GM13977 (cell line): ENCODE measurements around the gene BNIPL.

Experiments used
- DNase-seq: peaks from one replicate; pipeline ENCODE4 v3.0.0; 2012; ENCODE audit warnings: low spot score
- CTCF ChIP-seq: IDR thresholded peaks from 2 replicates; pipeline ENCODE4 v1.5.1; 2012; ENCODE audit warnings: mild to moderate bottlenecking, control low read depth; ENCODE audit not compliant: insufficient read depth; ENCODE audit errors: extremely low read depth, missing control alignments
- in situ Hi-C: fragments of 300-500 bp; cut with MboI; formaldehyde crosslinking; loops from one replicate; pipeline ENCODE4 v1.12.0; 2022; ENCODE audit warnings: low sequenced_read_pairs, low pct_unique_long_range_greater_than_20kb, mixed read lengths, inconsistent platforms; ENCODE audit not compliant: unreplicated experiment

Gene BNIPL

GRCh38 chr1:151009206-151009587 is 27.2 kb upstream of the BNIPL start:
- no peak for DNase-seq
- TF ChIP-seq CTCF, result no peak
- in situ Hi-C loops, result no loop called here

- DNase-seq, result no peak
- in situ Hi-C loops, result no loop called here
- TF ChIP-seq CTCF, result no peak
Observed at GRCh38 chr1:151009674-151010345, 26.6 kb upstream of the BNIPL start.

GRCh38 chr1:151010346-151010726 is 26.1 kb upstream of the BNIPL start:
- no peak for TF ChIP-seq CTCF
- no peak for DNase-seq
- in situ Hi-C loops, result no loop called here

- in situ Hi-C loops, result no loop called here
- no peak for TF ChIP-seq CTCF
- DNase-seq, result no peak
Observed at GRCh38 chr1:151011154-151011850, 25.1 kb upstream of the BNIPL start.

GRCh38 chr1:151012684-151013471 is 23.5 kb upstream of the BNIPL start:
- TF ChIP-seq CTCF, result no peak
- in situ Hi-C loops, result no loop called here
- no peak for DNase-seq

GRCh38 chr1:151013518-151013917 is 22.9 kb upstream of the BNIPL start:
- DNase-seq, result no peak
- no peak for TF ChIP-seq CTCF

More at GRCh38 chr1:151013518-151013917, 22.9 kb upstream of the BNIPL start:
- in situ Hi-C loops, result no loop called here
